GM21515 (cell line): ENCODE data around the gene ACSM2A.
"Not testable (repeated sequence)": the region's sequence is repeated elsewhere in the genome, so short reads cannot be mapped to it uniquely, and the experiment has no call there.

Experiments
- ATAC-seq: cut with Tn5 transposase; IDR thresholded peaks from one replicate; pipeline ENCODE4 v1.9.1; 2021; ENCODE audit not compliant: unreplicated experiment

Gene ACSM2A

DNA sequence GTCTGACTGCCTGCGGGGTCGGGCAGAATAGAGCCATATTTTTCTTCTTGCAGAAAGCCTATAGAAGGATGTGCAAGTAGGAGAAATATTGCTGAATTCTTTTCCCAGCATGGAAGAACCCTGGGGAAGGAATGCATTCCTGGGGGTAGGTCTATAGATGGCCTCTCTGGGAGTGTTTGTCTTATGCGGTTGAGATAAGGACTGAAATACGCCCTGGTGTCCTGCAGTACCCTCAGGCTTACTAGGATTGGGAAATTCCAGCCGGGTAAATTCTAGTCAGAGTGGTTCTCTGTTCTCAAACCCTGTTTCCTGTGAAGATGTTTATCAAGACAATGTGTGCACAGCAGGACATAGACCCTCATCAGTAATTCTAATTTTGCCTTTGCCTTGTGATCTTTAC is 2.3 kb downstream of the ACSM2A start:
- ATAC-seq: not testable (repeated sequence)

DNA sequence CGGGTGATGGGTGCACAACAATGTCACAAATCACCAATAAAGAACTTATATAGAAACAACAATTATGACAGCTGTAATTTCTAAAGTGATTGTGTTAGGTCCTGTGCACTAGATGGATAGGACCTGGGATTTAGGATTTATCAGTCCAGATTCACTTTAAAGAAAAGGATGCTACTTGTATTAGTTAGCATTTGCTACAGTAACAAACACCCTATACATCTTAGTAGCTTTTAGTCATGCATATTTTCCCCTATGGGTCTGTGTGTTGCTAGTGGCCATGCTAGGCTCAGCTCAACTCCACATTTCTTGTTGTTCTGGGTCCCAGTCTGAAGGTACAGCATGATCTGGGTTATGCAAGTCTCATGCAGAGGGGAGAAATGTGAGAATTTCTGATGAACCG is 7.9 kb downstream of the ACSM2A start:
- ATAC-seq: not testable (repeated sequence)

DNA sequence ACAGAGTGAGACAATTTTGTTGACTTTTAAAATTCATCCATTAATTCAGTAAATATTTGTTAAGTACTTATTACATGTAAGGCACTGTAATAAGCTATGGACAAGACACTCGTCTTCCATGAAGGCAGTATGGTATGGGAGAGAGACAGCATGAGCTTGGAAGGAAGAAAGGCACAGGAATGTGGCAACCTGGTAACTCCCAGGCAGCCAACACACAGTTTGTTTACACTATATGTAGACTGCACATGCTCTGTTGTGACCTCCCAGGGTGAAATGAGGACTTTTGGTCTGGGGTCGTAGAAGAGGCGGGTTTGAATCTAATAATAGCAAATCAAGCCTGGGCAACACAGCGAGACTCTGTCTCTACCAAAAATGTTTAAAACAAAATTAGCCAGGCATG is 9.0 kb downstream of the ACSM2A start:
- ATAC-seq: not testable (repeated sequence)

DNA sequence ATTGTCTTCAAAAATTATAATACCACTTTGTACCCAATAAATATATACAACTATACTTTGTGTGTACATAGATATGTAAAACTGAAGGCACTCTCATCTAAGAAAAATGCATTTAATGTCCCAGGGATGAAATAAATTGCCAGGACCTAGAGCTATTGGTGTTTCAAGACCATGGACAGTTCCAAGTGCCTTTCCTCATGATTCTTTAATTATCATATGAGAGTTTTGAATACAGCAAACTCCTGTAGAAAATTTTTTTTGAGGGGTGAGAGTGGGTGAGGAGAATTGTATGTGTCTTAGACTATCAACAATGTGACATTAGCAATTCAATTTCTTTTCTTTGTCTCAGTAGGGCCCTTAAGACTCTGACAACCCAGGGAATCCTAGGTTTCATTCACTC is 17.6 kb downstream of the ACSM2A start:
- ATAC-seq: not testable (repeated sequence)

DNA sequence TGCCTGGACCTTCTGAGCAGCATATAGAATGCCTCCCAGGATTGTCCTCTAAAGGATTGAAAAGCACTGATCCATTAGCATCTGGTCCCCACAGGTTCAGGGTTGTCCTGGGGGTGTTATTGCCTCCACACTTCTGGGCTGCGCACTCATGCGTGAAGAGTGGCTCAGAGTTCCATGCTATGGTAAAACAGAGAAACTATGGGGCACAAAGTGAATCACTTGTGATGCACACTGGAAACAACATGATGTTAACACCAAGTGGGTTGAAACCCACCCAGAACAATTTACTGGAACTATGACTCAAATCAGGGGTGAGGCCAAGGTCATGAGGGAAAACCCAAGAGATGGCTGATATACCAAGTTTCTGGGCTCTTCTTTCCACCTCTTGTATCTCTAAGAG is 18.6 kb downstream of the ACSM2A start:
- ATAC-seq: not testable (repeated sequence)

DNA sequence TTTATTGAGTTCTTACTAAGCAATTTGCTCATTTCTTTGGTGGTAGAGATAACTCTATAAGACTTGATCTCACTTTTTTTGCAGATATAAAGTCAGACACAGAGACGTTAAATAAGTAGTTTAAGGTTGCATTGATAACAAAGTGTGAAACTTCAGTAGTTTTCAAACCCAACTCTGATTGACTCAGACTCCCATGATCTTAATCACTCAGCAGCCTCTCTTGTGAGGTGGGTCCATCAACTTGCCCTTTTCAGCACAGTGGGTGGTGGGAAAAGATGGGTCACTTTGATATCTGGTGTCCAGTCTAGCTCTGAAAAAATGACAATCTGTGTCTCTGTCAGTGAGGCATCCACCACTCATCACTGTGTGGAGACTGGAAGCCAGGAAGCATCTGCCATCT is 19.4 kb downstream of the ACSM2A start:
- not testable (repeated sequence) for ATAC-seq

DNA sequence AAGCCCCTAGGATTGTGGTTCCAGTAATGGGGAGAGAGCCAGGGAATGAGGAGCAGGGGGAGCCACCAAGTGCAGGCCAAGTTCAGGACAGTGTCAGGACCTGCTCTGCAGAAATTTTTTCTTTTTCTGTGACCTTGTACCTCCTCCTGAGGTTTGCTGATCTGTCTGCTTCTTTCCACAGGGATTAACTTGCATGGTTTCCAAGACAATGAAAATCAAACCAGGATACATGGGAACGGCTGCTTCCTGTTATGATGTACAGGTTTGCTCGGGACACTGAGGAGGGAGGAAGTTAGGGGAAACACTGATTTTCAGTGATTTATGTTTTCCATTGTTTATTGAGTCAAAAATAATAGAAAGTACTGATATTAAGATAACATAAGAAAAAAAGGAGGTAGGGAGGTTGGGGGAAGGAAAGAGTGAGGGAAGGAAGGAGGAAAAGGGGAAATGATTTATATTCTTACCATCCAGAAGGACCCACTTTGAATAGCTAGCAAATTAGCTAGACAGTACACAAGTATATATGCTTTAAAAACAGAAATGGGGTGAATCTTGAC is 25.9 kb downstream of the ACSM2A start:
- not testable (repeated sequence) for ATAC-seq

DNA sequence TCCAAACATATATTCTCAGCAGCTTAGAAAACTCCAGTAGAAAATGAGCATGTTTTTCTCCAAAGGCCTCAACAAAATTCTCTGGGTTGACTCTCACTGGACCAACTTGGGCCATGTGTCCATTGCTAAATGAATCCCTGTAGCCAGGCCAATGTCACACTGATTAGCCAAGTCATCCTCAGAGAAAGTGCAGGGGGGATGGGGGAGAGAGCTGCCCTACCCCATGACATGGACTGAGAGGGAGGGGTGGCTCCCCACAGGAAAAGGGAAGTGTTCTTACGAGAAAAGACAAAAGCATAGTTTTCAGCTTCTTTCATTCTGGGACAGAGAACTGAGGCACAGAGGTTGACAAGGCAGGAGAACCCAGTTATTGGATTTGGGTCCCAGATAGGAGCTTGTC is 32.7 kb downstream of the ACSM2A start:
- ATAC-seq: not testable (repeated sequence)

DNA sequence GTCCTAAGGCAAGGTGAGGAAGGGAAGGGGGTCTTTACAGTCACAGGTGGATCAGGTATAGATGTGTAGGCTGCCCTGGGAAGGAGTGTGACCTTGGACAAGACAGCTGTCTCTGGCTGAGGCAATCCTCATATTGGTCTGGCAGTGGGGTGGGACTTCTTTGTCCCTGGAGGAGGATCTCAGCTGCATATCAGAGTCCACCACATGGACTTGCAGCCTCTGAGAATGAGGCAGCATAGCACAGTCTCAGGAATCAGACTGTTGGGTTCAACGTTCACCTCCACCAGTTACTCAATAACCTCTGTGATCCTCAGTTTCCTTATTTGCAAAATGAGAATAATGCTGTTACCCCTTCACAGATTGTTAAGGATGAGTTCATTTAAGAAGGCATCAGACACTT is 33.4 kb downstream of the ACSM2A start:
- no peak for ATAC-seq

DNA sequence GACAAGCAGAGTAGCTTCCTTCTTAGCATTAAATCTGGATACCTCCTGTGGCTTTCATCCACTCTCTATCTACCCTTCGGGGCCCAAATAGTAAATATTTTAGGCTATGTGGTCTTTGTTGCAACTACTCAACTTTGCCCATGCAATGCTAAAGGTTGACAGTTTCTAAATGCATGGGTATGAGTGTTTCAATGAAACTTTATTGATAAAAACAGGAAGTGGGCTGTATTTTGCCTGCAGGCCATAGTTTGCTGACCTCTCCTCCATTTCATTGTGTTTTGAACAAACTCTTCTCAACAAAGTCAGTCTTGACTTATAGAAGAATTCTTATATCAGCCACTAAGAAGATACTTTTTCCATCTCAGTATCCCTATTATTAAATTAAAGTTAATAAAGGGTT is 34.1 kb downstream of the ACSM2A start:
- no peak for ATAC-seq

DNA sequence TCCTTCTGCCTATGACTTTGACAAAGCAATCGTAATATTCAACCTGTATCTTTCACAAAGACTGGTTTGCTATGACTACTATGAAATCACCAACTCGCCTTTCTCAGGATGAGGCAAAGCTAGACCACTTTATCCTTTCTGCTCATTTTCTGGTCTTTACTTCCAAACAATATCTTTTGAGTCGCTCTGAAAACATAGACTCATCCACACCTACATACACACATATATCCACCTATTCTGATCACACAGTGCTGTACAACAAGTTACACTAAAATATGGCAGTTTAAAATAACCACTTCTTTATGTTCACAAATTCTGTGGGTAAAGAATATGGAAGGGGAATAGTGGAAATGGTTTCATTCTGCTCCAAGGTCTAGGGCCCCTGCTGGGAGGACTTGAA is 39.7 kb downstream of the ACSM2A start:
- not testable (repeated sequence) for ATAC-seq

DNA sequence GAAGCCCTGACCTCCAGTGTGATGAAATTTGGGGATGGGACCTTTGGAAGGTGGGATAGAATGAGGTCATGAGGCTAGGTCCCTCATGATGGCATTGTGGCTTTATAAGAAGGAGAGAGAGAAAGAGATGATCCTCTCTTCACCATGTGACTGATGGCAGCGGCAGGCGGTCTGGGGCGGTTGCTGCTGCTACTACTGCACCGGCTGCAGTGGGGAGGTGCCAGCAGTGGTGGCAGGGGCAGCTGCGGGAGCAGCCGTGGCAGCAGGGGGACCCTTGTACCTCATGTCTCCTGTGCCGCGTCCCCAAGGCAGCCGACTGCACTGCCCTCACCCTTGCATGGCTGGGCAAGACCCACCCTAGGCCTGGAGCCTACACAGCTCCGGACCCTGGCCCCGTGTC is 40.1 kb downstream of the ACSM2A start:
- ATAC-seq: not testable (repeated sequence)

DNA sequence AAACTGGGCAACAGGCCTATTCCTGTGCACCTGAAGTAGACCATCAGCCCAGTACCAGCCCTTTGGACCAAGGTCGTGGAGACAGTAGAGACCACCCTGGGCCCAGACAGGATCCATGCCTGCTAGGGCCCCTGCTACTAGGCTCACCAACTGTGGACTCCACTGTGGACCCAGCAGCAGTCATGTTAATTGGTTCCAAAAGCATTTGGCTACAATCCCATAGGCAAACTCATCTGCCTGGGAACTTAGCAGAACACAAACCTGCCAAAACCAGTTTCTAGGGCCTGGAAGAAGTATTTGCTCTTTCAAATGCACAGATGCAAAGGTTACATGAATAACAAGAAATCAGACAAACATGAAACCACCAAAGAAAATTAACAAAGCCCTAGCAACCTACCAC is 53.1 kb downstream of the ACSM2A start:
- no peak for ATAC-seq

DNA sequence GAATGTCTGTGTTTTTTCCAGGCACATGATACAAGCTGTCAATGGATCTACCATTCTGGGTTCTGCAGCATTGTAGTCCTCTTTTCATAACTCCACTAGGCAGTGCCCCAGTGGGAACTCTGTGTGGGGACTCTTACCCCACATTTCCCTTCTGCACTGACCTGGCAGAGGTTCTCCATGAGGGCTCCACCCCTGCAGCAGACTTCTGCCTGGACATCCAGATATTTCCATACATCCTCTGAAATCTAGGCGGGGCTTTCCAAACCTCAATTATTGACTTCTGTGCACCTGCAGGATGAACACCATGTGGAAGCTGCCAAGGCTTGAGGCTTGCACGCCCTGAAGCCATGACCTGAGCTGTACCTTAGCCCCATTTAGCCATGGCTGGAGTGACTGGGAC is 56.0 kb downstream of the ACSM2A start:
- no peak for ATAC-seq

DNA sequence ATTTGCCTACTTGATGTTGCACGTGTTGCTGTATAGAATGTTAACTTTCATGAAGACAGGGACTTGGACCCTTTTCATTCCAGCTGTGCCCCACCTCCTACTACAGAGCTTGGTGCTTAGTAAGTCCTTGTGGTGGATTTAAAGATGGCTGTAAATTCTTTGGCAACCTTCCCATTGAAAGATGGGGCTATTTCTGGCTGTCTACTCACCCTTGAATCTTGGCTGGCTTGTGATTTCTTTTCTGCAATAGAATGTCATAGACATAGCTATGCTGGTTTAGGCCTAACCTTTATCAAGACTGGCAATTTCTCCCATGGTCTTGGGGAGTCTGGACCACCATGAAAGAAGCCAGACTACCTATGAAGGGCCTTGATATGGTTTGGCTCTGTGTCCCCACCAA is 59.0 kb downstream of the ACSM2A start:
- no peak for ATAC-seq

DNA sequence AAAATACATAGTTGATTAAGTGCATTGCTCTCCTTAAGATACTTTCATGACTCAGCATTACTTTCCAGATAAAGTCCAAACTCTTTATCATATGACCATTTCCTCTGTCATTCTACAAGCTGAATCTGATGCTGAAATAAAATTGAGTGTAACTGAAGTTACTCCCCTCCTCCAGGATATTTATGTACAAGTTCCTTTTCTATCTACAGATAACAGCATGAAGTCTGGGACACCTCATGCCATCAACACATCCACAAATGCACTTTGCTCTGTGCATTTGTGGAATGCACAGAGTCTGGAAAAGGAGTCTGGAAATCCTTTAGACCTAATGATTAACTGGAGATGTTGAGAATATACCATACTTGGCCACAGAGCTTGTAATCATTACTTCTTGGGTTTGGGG is 64.4 kb downstream of the ACSM2A start:
- no peak for ATAC-seq

DNA sequence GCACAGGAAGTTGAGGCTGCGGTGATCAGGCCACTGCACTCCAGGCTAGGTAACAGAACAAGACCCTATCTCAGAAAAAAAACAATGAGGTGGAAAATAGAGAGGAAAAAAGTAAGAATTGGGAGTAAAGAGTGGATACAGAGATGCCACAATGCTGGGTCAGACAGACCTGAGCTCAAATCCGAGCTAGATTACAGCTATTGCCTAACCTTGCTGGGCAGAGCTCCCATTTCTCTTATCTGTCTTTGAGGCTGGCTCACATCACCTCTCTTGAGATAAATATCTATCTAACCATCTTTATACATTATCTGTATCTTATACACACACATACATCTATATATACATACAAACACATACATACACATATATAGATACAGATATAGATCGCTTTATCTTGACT is 65.8 kb downstream of the ACSM2A start:
- no peak for ATAC-seq

DNA sequence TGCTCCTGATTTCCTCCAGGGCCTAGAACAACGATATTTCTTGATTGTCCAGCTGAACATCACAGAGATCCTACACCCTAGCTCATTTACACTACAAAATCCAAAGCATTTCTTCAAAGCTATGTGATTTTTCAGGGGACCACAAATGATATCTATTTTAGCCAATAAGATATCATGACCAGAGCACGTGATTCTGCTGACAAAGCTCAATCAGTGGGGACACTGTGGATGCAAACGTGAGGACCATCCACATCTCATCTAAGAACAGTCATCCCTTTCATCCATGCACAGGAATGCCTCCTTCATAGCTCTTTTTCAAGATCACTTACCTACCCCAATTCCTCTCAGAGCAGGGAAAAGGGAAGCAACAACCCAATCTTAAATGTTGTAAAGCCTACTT is 67.9 kb downstream of the ACSM2A start:
- no peak for ATAC-seq

DNA sequence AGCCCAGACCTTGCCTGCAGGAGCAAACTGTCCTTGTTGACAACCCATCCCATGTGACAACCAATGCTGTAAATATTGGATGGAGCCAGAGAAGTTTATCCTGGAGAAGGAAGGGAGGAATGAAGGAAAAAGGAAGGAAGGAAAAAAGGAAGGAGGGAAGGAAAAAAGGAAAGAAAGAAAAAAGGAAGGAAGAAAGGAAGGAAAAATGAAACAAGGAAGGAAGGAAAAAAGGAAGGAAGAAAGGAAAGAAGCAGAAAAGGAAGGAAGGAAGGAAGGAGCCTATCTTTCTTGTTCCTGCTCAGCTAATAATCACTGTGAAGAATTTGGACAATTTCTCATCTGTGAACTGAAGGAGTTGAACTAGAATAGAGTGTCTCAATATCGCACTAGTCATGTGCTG is 68.8 kb downstream of the ACSM2A start:
- ATAC-seq: no peak

DNA sequence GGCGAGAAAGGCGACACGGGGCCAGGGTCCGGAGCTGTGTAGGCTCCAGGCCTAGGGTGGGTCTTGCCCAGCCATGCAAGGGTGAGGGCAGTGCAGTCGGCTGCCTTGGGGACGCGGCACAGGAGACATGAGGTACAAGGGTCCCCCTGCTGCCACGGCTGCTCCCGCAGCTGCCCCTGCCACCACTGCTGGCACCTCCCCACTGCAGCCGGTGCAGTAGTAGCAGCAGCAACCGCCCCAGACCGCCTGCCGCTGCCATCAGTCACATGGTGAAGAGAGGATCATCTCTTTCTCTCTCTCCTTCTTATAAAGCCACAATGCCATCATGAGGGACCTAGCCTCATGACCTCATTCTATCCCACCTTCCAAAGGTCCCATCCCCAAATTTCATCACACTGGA is 80.5 kb downstream of the ACSM2A start:
- not testable (repeated sequence) for ATAC-seq

DNA sequence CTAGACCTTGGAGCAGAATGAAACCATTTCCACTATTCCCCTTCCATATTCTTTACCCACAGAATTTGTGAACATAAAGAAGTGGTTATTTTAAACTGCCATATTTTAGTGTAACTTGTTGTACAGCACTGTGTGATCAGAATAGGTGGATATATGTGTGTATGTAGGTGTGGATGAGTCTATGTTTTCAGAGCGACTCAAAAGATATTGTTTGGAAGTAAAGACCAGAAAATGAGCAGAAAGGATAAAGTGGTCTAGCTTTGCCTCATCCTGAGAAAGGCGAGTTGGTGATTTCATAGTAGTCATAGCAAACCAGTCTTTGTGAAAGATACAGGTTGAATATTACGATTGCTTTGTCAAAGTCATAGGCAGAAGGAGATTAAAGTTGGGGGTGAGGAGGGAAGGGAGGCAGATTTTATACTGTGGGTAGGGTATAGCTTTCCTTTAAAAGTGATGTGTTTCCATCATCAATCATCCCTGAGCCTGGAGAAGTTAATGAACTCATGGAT is 81.0 kb downstream of the ACSM2A start:
- not testable (repeated sequence) for ATAC-seq

DNA sequence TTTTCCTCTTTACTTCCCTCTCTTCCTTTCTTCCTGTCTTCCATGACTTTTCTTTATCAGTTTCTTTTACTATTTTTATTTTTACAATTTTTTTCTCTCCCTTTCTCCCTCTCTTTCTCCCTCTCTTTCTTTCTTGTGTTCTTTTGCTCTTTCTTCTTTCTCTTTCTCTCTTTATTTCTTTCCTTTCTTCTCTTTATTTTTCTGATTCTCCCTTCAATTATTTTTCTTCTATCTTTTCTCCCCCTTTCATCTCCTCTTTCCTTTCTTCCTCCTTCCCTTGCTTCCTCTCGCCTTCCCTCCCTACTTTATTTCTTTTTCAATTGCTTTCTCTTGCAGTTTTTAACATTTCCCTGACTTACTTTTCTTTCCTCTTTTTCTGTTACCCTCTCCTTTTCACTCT is 85.3 kb downstream of the ACSM2A start:
- not testable (repeated sequence) for ATAC-seq
